ENCODE results near the gene DLEC1. TPM values are rescaled to one million over a fixed set of nuclear protein-coding genes. Genes with fewer than 3 reads are reported as not detected.

The DLEC1 gene
- total and polyA plus RNA-seq, 9 of the 15 experiments (the other 6 are each of a cell fraction or from before 2014, with no cell fraction given), result 0.07 to 0.08 TPM; not detected in 7

DNA sequence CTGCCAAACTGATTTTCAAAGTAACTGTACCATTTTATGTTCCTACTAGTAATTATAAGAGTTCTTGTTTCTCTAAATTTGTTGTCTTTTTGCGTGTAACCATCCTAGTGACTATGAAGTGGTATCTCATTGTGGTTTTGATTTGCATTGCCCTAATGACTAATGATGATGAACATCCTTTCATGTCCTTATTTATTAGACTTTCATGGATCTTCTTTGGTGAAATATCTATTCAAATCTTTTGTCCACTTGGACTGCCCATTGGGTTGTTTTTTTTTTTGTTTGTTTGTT, 130.0 kb downstream of the DLEC1 start:
- peaks cover 86% of the 10 kb centered on the region for H3K79me2 ChIP-seq (ENCODE audit: control insufficient read depth, insufficient read depth, low read length)
- ChIA-PET POLR2A (no interaction called here), CTCF (ENCODE audit: low intra/inter-chr PET ratio) (no interaction called here)
- intact Hi-C loops (cut with micrococcal nuclease) (no loop called here), in situ Hi-C loops (cut with MboI) (no loop called here)
- H3K4me2 ChIP-seq (ENCODE audit: insufficient read depth, low read length), result no peak overlapping the region
- no peak overlapping the region for H3K4me3 ChIP-seq
- BruUV-seq (replicated peaks), result no TSS peak
- peaks cover 2% of the 10 kb centered on the region for H3K9me1 ChIP-seq (ENCODE audit: control insufficient read depth, insufficient read depth, low read length)
- no peaks in the 10 kb centered on the region for H3K27me3 ChIP-seq (ENCODE audit: control insufficient read depth in 2 of 2, insufficient read depth in 2 of 2, low read length in 2 of 2)
- no peak for ATAC-seq
- no peaks in the 10 kb centered on the region for H3K9me3 ChIP-seq (replicated peaks; ENCODE audit: control insufficient read depth, insufficient read depth, low read depth, low read length)
- no peak overlapping the region for H3K9ac ChIP-seq (ENCODE audit: insufficient read depth in 1 of 2, low read depth in 2 of 2, low read length in 2 of 2)
- 47% methylated on average over 1 of the region's 1 CpG for WGBS (ENCODE audit: insufficient coverage, low coverage, missing lambda C conversion rate)
- no peak for TF ChIP-seq ERF (CRISPR knock-in tag; IDR thresholded peaks at IDR 0.05)
- TF ChIP-seq, protein P1, sequence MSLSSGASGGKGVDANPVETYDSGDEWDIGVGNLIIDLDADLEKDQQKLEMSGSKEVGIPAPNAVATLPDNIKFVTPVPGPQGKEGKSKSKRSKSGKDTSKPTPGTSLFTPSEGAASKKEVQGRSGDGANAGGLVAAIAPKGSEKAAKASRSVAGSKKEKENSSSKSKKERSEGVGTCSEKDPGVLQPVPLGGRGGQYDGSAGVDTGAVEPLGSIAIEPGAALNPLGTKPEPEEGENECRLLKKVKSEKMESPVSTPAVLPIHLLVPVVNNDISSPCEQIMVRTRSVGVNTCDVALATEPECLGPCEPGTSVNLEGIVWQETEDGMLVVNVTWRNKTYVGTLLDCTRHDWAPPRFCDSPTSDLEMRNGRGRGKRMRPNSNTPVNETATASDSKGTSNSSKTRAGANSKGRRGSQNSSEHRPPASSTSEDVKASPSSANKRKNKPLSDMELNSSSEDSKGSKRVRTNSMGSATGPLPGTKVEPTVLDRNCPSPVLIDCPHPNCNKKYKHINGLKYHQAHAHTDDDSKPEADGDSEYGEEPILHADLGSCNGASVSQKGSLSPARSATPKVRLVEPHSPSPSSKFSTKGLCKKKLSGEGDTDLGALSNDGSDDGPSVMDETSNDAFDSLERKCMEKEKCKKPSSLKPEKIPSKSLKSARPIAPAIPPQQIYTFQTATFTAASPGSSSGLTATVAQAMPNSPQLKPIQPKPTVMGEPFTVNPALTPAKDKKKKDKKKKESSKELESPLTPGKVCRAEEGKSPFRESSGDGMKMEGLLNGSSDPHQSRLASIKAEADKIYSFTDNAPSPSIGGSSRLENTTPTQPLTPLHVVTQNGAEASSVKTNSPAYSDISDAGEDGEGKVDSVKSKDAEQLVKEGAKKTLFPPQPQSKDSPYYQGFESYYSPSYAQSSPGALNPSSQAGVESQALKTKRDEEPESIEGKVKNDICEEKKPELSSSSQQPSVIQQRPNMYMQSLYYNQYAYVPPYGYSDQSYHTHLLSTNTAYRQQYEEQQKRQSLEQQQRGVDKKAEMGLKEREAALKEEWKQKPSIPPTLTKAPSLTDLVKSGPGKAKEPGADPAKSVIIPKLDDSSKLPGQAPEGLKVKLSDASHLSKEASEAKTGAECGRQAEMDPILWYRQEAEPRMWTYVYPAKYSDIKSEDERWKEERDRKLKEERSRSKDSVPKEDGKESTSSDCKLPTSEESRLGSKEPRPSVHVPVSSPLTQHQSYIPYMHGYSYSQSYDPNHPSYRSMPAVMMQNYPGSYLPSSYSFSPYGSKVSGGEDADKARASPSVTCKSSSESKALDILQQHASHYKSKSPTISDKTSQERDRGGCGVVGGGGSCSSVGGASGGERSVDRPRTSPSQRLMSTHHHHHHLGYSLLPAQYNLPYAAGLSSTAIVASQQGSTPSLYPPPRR (CRISPR knock-in tag; IDR thresholded peaks at IDR 0.05; ENCODE audit: borderline replicate concordance), result 0 out of 2 replicates have a peak, but pooled peaks have one; percentile 23
- peak; percentile 25 for TF ChIP-seq DACH1 (IDR thresholded peaks at IDR 0.05; ENCODE audit: partially characterized antibody)
- TF ChIP-seq KAT8 (IDR thresholded peaks at IDR 0.05; ENCODE audit: low read depth), result no peak
- no peak for TF ChIP-seq ZBTB1 (CRISPR knock-in tag; IDR thresholded peaks at IDR 0.05; ENCODE audit: borderline replicate concordance, low read depth)
- TF ChIP-seq NEUROD1 (IDR thresholded peaks at IDR 0.05; ENCODE audit: borderline replicate concordance, low read depth, low read length, partially characterized antibody), result no peak
- no peak overlapping the region for H3K27ac ChIP-seq (ENCODE audit: extremely low read depth, low read depth, low read length)
- peaks cover 19 to 23% of the 10 kb centered on the region in 2 experiments for H3K4me1 ChIP-seq (replicated peaks in 1 of 2; ENCODE audit: control insufficient read depth in 2 of 2, insufficient read depth in 2 of 2, low read length in 2 of 2)
- no peak for FAIRE-seq
- no peak overlapping the region for H2AFZ ChIP-seq (ENCODE audit: low read depth, low read length)
- peaks cover 24% of the 10 kb centered on the region for H4K20me1 ChIP-seq (replicated peaks; ENCODE audit: control insufficient read depth, insufficient read depth, low read length)
- no peak for DNase-seq (ENCODE audit: extremely low read depth in 1 of 4, low spot score in 3 of 4)
- peaks cover 23% of the 10 kb centered on the region for H3K36me3 ChIP-seq (ENCODE audit: control insufficient read depth, insufficient read depth, low read length)
